Thyroid gland (tissue), 4 donors: ENCODE data around the gene QRICH2.

ENCODE experiments used
- POLR2A ChIP-seq, 2 donors: fragments of 450-650 bp; IDR thresholded peaks; one replicate each; pipeline ENCODE4 v1.6.1; 2017; ENCODE audit warnings: antibody characterized with exemption in 2 of 2, mild to moderate bottlenecking in 2 of 2, moderate library complexity in 1 of 2
- TF ChIP-seq, protein P1 (sequence below), 6 experiments: fragments of 200-600 bp in 3 of 6; fragments of 450-650 bp in 3 of 6; sonication (generic) in 3 of 6; IDR thresholded peaks; one replicate each; pipeline ENCODE4 v1.5.1; 2016 to 2019; ENCODE audit warnings: antibody characterized with exemption in 6 of 6, mild to moderate bottlenecking in 2 of 6, inconsistent platforms in 1 of 6, moderate library complexity in 1 of 6

DNA sequence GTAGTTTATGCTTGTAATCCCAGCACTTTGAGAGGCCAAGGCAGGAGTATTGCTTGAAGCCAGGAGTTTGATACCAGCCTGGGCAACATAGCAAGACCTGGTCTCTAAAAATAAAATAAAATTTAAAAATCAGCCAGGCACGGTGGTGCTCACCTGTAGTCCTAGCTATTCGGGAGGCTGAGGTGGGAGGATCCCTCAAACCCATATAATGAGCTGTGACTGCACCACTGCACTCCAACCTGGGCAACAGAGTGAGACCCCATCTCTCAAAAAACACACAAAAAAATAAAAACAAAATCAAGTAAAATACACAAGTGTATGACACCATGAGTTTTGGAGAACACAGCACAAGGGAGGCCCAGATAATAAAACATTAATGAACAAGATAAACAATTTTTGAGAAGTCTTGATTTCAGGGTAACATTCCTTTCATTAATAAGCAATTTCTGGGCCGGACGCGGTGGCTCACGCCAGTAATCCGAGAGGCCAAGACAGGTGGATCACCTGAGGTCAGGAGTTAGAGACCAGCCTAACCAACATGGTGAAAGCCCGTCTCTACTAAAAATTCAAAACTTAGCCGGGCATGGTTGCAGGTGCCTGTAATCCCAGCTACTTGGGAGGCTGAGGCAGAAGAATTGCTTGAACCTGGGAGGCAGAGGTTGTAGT is 27.8 kb upstream of the QRICH2 start:
- no peak for TF ChIP-seq POLR2A (IDR thresholded peaks at IDR 0.05)
- TF ChIP-seq, protein P1, sequence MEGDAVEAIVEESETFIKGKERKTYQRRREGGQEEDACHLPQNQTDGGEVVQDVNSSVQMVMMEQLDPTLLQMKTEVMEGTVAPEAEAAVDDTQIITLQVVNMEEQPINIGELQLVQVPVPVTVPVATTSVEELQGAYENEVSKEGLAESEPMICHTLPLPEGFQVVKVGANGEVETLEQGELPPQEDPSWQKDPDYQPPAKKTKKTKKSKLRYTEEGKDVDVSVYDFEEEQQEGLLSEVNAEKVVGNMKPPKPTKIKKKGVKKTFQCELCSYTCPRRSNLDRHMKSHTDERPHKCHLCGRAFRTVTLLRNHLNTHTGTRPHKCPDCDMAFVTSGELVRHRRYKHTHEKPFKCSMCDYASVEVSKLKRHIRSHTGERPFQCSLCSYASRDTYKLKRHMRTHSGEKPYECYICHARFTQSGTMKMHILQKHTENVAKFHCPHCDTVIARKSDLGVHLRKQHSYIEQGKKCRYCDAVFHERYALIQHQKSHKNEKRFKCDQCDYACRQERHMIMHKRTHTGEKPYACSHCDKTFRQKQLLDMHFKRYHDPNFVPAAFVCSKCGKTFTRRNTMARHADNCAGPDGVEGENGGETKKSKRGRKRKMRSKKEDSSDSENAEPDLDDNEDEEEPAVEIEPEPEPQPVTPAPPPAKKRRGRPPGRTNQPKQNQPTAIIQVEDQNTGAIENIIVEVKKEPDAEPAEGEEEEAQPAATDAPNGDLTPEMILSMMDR (IDR thresholded peaks at IDR 0.05), result no peak
